ENCODE results near the gene DCDC2B.

- TF ChIP-seq MAX (CRISPR knock-in tag; IDR thresholded peaks at IDR 0.05) (no peak), ZNF75A (CRISPR knock-in tag; IDR thresholded peaks at IDR 0.05) (no peak)
Observed at GRCh38 chr1:32204943-32205361, 3.9 kb upstream of the DCDC2B start.

Measured in K562 (cell line).